Adrenal gland (tissue), 5 donors: ENCODE measurements around the gene SLC6A4.

Experiments used
- CTCF ChIP-seq, 6 experiments: fragments of 450-650 bp in 4 of 6; fragments of 200-600 bp in 2 of 6; sonication (generic) in 1 of 6; IDR thresholded peaks; 1 replicate in 5 of 6; 2 replicates in 1 of 6; pipeline versions ENCODE4 v1.5.1 to v1.8.0; 2016 to 2021; ENCODE audit warnings: antibody characterized with exemption in 6 of 6, mild to moderate bottlenecking in 2 of 6, moderate library complexity in 1 of 6
- POLR2A ChIP-seq, 2 donors: fragments of 450-650 bp; IDR thresholded peaks; one replicate each; pipeline ENCODE4 v1.6.1; 2017; ENCODE audit warnings: antibody characterized with exemption in 2 of 2, mild to moderate bottlenecking in 2 of 2, moderate library complexity in 1 of 2
- donor health status: DM: no; HTN: no; CAD: no.

GRCh38 chr17:30165960-30166359, 69.5 kb downstream of the SLC6A4 start:
- no peak for TF ChIP-seq CTCF (IDR thresholded peaks at IDR 0.05)
- no peak for TF ChIP-seq POLR2A (IDR thresholded peaks at IDR 0.05)
